Measurements from ENCODE around the gene IKBIP.
"Not testable (repeated sequence)": the region's sequence is repeated elsewhere in the genome, so short reads cannot be mapped to it uniquely, and the experiment has no call there.

Gene IKBIP

GRCh38 chr12:98635657-98636323, 8.8 kb downstream of the IKBIP start:
- DNase-seq, result no peak

DNA sequence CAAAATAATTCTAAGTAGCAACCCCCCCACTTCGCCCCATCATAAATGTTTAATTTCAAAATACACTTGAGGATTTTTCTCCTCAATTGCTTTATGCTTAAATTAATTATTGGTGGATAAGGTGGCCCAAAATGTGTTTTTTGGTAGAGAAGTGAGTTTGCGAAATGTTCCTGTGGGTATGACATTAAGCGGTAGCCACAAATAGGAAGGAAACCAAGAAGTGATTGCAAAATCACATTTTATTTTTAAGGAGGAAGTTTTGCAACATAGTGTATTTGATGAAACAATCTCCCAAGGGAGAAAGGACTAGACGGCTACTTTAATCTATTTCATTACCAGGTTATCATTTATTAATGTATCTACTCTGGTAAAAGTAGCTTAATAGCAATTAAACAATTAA, 25.6 kb downstream of the IKBIP start:
- DNase-seq, result no peak

- DNase-seq, result no peak
Observed at GRCh38 chr12:98612696-98613334, 31.8 kb downstream of the IKBIP start.

DNA sequence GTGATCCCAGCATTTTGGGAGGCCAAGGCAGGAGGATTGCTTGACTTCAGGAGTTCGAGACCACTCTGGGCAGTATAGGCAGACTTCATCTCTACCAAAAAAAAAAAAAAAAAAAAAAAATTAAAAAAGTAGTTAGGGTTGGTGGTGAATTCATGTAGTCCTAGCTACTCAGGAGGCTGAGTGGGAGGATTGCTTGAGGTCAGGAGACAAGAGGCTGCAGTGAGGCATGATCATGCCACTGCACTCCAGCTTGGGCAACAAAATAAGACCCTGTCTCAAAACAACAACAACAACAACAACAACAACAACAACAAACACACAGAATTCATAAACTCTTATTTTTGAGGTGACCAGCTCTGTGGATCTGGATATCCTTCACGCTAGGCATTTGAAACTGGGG, 34.0 kb downstream of the IKBIP start:
- DNase-seq, result no peak

- no peak for DNase-seq
Observed at GRCh38 chr12:98606359-98606988, 38.1 kb downstream of the IKBIP start.

GRCh38 chr12:98601924-98602323, 42.7 kb downstream of the IKBIP start:
- no peak for DNase-seq

- not testable (repeated sequence) for DNase-seq
Observed at GRCh38 chr12:98597313-98597712, 47.3 kb downstream of the IKBIP start.

DNA sequence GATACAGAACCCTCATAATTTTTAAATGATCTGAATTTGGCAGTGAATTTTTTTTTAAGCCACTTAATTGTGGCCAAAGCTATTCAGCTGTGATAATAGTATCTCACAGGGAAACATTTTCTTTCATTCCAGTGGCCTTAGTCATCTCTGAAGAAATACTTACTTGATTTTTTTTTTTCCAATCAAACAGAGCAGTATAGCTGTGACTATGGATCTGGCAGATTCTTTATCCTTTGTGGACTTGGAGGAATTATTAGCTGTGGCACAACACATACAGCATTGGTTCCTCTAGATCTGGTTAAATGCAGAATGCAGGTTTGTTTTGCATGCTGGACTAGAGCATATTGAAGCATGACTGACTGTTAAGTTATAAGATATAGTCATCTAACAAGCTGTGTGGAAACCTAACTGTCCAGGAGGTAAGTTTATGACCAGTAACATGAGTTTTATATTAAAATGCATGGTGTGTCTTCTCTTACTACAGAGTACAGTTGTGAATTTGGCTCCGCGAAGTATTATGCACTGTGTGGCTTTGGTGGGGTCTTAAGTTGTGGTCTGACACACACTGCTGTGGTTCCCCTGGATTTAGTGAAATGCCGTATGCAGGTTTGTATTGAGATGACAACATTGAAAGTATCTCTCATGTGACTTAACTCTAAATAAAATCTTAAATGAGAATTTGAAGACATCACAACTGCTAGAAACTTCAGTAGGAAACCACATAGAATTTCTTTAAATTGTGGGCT, 49.2 kb downstream of the IKBIP start:
- DNase-seq, result peak; percentile 47

DNA sequence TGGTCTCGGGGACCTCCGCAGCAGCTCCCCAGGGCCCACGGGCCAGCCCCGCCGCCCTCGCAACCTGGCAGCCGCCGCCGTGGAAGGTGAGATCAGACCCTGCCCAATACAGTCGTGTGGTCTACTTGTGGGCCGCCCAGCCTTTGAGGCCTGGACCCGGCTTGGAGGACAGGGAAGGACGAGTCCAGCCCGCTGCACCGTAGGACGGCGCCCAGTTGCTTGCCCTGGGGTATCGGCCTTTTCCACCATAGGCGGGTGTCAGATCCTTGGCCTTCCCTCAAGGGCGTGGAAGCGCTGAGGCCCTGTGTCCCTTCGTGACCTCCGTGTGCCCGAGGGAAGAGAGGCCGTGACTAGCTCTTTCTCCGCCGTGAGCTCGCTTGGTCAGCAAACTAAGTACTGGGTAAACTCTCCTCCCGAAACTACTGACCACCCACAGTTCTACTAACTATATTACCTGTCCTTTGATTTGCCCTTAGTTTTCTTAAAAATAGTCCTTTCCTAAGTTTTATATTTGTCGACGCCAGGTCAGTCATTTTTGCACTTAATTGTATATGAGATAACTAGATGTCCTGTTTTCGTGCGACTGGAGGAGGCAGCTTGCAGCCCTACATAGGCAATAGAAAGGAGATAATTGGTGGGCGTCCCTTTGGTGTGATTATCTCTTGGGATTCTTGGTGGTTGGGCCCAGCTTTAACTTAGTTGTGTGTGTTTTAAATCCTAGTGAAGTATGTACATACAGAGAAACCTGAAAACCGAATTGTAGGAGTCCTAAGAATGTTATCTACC, 50.3 kb downstream of the IKBIP start:
- no peak for DNase-seq

DNA sequence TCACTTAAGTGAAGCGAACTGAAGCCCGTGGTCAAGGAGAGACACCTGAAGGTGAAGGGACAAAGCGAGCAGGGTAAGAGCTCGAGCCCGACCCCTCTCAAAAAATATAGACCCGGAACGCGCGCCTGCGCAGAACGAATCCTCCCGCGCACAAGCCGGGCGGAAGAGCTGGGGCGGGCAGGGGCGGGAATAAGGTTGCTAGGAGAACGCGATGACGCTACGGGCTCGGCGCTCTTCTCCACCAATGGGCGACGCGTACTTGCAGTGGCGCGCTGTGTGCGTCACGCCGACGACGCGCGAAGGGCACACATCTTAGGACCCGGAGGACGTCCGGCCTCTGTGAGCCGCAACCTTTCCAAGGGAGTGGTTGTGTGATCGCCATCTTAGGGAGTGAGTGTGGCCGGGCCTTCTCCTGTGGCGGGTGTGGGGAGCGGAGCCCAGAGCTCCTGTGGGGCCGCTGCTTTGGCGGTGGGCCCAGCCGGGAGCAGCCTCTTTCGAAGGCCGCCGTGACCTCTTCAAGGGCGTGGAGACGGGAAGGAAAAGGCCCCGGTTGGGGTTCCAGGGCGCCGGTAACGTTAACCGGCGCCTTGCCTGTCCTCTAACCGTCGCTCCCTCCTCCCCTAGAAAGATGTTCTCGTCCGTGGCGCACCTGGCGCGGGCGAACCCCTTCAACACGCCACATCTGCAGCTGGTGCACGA, 51.1 kb downstream of the IKBIP start, which contains the start of gene SLC25A3:
Gene SLC25A3, plus strand, starts transcription at position 336 of the 699 bp plus-strand sequence. Its CDS starts 293 bp downstream, at position 629.
- peak; percentile 97 for DNase-seq

DNA sequence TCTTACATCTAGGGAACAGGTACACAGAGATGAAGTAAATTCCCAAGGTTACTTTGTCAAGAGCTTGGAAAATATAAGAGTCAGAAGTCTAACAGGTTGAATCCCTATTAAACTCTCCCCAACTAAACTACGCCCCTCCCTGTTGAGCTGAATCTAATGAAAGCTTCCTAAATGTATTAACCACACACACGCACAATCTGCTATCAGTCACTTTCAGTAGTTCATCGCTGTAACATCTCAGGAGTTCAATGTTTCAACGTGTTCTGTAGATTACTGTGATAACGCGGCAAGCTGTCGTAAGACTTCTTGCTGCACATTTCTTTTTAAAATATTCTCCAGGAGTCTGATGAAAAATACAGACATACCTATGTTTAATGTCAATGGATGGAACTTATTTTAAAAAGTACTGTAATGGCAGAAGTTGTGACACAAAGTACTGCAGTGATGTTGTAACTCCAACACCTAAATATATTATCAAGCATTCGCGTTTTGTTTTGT, 51.7 kb downstream of the IKBIP start:
- peak; percentile 47 for DNase-seq

DNA sequence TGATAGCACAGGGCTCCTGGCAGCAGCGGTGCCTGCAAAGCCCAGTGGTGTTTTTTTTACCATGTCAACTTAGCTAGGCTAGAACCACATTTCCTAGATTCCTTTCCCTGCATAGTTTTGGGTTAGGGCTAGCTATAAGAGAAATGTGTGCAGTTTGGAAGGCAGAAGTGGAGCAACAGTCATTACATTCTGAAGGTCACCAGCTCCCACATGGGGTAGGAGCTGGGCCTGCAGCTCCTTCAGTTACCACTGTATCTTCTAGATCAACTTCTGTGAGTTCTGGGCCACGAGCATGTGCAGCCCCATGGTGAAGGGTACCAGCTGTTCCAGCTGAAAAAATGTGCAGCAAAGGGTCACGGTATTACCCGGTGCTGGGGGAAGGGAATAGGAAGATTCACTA, 53.4 kb downstream of the IKBIP start:
- DNase-seq, result no peak

- DNase-seq, result no peak
Observed at GRCh38 chr12:98587084-98587483, 57.5 kb downstream of the IKBIP start.

DNA sequence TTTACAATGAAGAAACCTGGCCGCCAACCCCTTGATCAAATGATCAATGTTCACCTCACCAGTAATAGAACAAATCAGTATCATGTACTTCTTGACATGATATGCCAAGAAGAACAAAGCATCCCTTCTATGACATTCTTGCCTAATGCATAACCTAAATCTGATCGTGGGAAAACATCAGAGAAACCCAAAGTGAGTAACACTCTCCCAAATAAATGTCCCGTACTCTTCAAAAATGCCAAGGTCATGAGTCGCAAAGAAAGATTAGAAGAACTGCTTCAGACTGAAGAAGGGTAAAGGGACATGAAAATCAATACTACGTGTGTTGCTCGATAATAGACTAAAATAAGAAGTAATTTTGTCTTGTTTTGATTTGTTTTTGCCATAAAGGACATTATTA, 62.5 kb downstream of the IKBIP start:
- no peak for DNase-seq

DNA sequence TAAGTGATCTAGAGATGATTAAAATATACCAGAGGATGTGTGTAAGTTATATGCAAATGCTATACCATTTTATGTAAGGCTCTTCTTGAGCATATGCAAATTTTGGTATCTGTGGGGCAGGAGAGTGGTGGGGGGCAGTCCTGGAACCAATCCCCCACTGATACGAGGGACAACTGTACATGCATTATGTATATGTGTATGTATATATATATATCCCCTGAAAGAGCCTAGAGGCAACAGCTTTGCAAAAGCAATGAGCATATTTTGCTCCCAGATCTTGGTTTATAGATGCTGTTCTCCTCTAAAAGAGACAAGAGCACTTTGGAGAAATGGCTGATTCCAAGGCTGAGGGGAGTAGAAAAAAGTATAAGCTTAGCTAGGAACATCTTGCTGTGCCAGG, 63.5 kb downstream of the IKBIP start:
- DNase-seq, result no peak

GRCh38 chr12:98580695-98581094, 63.9 kb downstream of the IKBIP start:
- no peak for DNase-seq

- DNase-seq, result no peak
Observed at GRCh38 chr12:98579835-98580234, 64.8 kb downstream of the IKBIP start.

DNA sequence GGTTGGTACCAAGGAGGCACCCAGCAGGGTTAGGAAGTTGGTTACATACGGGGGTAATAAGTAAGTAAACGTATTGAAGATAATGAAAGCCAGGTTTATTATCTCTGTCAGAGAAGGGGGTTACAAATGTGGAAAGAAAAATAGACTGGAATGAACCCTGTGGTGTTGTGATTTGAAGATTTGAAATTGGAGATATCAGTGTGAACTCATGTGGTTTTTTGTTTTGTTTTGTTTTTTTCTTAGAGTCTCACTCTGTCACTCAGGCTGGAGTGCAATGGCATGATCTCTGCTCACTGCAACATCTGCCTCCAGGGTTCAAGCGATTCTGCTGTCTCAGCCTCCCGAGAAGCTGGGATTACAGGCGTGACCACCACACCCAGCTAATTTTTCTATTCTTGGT, 65.2 kb downstream of the IKBIP start:
- DNase-seq, result no peak

DNA sequence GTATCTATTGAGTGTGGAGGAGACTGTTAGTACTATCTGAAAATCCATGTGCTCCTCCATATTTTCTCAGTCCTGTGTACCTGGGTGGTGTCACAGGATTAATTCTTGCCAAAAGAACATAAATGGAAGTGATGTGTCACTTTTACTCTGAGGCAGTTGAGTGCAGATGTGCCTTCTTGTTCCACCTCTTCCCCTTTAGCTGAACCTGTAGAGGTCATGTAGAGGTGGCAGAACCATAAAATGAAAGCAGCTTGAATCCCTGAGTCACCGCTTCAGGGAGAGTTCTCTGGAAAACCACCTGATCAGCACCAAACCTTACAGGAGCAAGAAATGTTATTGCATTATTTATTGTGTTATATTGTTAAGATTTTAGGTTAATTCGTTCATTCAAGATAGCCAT, 65.8 kb downstream of the IKBIP start:
- no peak for DNase-seq

- no peak for DNase-seq
Observed at GRCh38 chr12:98578392-98578791, 66.2 kb downstream of the IKBIP start.

DNA sequence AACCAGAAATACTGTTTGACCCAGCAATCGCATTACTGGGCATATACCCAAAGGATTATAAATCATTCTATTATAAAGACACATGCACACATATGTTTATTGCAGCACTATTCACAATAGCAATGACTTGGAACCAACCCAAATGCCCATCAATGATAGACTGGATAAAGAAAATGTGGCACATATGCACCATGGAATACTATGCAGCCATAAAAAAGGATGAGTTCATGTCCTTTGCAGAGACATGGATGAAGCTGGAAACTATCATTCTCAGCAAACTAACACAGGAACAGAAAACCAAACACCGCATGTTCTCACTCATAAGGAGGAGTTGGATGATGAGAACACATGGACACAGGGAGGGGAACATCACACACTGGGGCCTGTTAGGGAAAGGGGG, 67.8 kb downstream of the IKBIP start:
- DNase-seq, result not testable (repeated sequence)

- DNase-seq, result no peak
Observed at GRCh38 chr12:98575013-98575412, 69.6 kb downstream of the IKBIP start.

Data from CD4-positive, alpha-beta T cell treated with Interleukin-12 subunit alpha and Interleukin-12 subunit beta, for 1 hour (primary cell).